MCF 10A (cell line): ENCODE results near the gene SUGCT. TPM values are rescaled to one million over a fixed set of nuclear protein-coding genes. Genes with fewer than 3 reads are reported as not detected.

Experiments
- BruUV-seq: library from RNA; stranded (reverse); fragments of 400-500 nt; replicated peaks from 2 replicates; lab custom pipeline; 2021; lab: Mats Ljungman, UMichigan
- CTCF ChIA-PET: fragments of 300-600 bp; sonication (Branson Sonifier 250); formaldehyde crosslinking; extraction: SDS; loops from one replicate; lab custom pipeline; 2021; ENCODE audit warnings: antibody characterized with exemption, inconsistent platforms; lab: Yijun Ruan, JAX
- POLR2A ChIA-PET: fragments of 300-600, 350-650 bp; sonication (Branson Sonifier 250); formaldehyde crosslinking; extraction: SDS; loops from one replicate; lab custom pipeline; 2020; ENCODE audit warnings: antibody characterized with exemption, inconsistent platforms; lab: Yijun Ruan, JAX
- DNase-seq: peaks from one replicate; pipeline ENCODE4 v3.0.0-alpha.2; 2018; ENCODE audit not compliant: unreplicated experiment
- H3K27ac Mint-ChIP-seq: one replicate; pipeline ENCODE4 v1.8.0; 2022; ENCODE audit warnings: mild to moderate bottlenecking, low read depth, mixed read lengths; ENCODE audit not compliant: unreplicated experiment
- H3K27me3 Mint-ChIP-seq: one replicate; pipeline ENCODE4 v1.8.0; 2022; ENCODE audit warnings: mixed read lengths; ENCODE audit not compliant: insufficient read depth, unreplicated experiment
- H3K36me3 Mint-ChIP-seq: one replicate; pipeline ENCODE4 v1.8.0; 2022; ENCODE audit warnings: mild to moderate bottlenecking, moderate library complexity, mixed read lengths; ENCODE audit not compliant: insufficient read depth, unreplicated experiment
- H3K4me1 Mint-ChIP-seq: one replicate; pipeline ENCODE4 v1.8.0; 2022; ENCODE audit warnings: mixed read lengths; ENCODE audit not compliant: insufficient read depth, unreplicated experiment
- H3K4me3 Mint-ChIP-seq: one replicate; pipeline ENCODE4 v1.8.0; 2022; ENCODE audit warnings: mild to moderate bottlenecking, moderate library complexity, mixed read lengths; ENCODE audit not compliant: unreplicated experiment
- H3K9me3 Mint-ChIP-seq: one replicate; pipeline ENCODE4 v1.8.0; 2022; ENCODE audit warnings: mixed read lengths; ENCODE audit not compliant: unreplicated experiment
- CTCF ChIP-seq: fragments of 200-600 bp; IDR thresholded peaks from one replicate; pipeline ENCODE4 v1.8.0; 2022; ENCODE audit warnings: antibody characterized with exemption, mild to moderate bottlenecking; ENCODE audit not compliant: unreplicated experiment
- intact Hi-C: fragments of 100-400 bp; cut with micrococcal nuclease; formaldehyde crosslinking; loops from 2 replicates; pipeline ENCODE4 v1.14.1; 2022
- total RNA-seq: library from RNA; stranded (reverse); gene quantifications from 2 replicates; pipeline ENCODE4 v1.2.3, GENCODE V29; 2022

The SUGCT gene
- total RNA-seq, 1 experiment from 2014 or later, result 25.4 TPM

- no peaks in the 10 kb centered on the region for H3K4me1 Mint-ChIP-seq
- H3K9me3 Mint-ChIP-seq, result no peaks in the 10 kb centered on the region
- no peaks in the 10 kb centered on the region for H3K36me3 Mint-ChIP-seq
- no peak for DNase-seq
- ChIA-PET POLR2A (no interaction called here), CTCF (interaction anchor here (1.1 kb wide), 2 partner anchors 84 to 1738 kb away, joined by 4 to 5 read pairs; no protein-coding TSS in a partner anchor)
- no TSS peak for BruUV-seq
- H3K4me3 Mint-ChIP-seq, result no peak overlapping the region
- intact Hi-C loops, result no loop called here
- H3K27ac Mint-ChIP-seq, result no peak overlapping the region
- H3K27me3 Mint-ChIP-seq, result no peaks in the 10 kb centered on the region
- TF ChIP-seq CTCF, result no peak
Observed at GRCh38 chr7:40148671-40149070, 13.9 kb downstream of the SUGCT start.

GRCh38 chr7:40151504-40151903 lies 16.7 kb downstream of the SUGCT start:
- Mint-ChIP-seq H3K36me3 (no peaks in the 10 kb centered on the region), H3K4me1 (no peaks in the 10 kb centered on the region), H3K9me3 (no peaks in the 10 kb centered on the region), H3K4me3 (no peak overlapping the region), H3K27me3 (no peaks in the 10 kb centered on the region), H3K27ac (no peak overlapping the region)
- DNase-seq, result no peak
- intact Hi-C loops, result no loop called here
- POLR2A ChIA-PET, result no interaction called here
- CTCF ChIA-PET, result interaction anchor here (0.6 to 0.7 kb wide), 2 partner anchors 81 to 1724 kb away, joined by 3 read pairs; no protein-coding TSS in a partner anchor
- TF ChIP-seq CTCF, result no peak
- BruUV-seq, result no TSS peak

GRCh38 chr7:40156988-40157387 lies 22.2 kb downstream of the SUGCT start:
- CTCF ChIA-PET, result no interaction called here
- Mint-ChIP-seq H3K9me3 (no peaks in the 10 kb centered on the region), H3K27me3 (no peaks in the 10 kb centered on the region), H3K36me3 (no peaks in the 10 kb centered on the region), H3K27ac (no peak overlapping the region), H3K4me3 (no peak overlapping the region), H3K4me1 (no peaks in the 10 kb centered on the region)
- POLR2A ChIA-PET, result no interaction called here
- intact Hi-C loops, result no loop called here
- no peak for DNase-seq
- TF ChIP-seq CTCF, result no peak
- no TSS peak for BruUV-seq

GRCh38 chr7:40162516-40162915 lies 27.7 kb downstream of the SUGCT start:
- no TSS peak for BruUV-seq
- Mint-ChIP-seq H3K27me3 (no peaks in the 10 kb centered on the region), H3K4me1 (no peaks in the 10 kb centered on the region), H3K9me3 (no peaks in the 10 kb centered on the region), H3K27ac (no peak overlapping the region), H3K36me3 (no peaks in the 10 kb centered on the region), H3K4me3 (no peak overlapping the region)
- no peak for TF ChIP-seq CTCF
- intact Hi-C loops, result no loop called here
- POLR2A ChIA-PET, result no interaction called here
- DNase-seq, result peak; percentile 9
- CTCF ChIA-PET, result interaction anchor here (0.5 to 0.9 kb wide), 2 partner anchors 13 to 27 kb away, joined by 3 to 4 read pairs; no protein-coding TSS in a partner anchor
